G401 (cell line): ENCODE results near the gene ARHGEF37. TPM values are rescaled to one million over a fixed set of nuclear protein-coding genes. Genes with fewer than 3 reads are reported as not detected.
A peak's percentile ranks its signal among the peaks of the same experiment; 100 is the strongest.

Experiments used
- DNase-seq: peaks from one replicate; pipeline ENCODE4 v3.0.0-alpha.2; 2015; ENCODE audit warnings: low spot score
- in situ Hi-C: cut with HindIII; loops from 2 replicates; pipeline ENCODE4 v1.10.0; 2016; ENCODE audit warnings: low sequenced_read_pairs, mixed read lengths
- total RNA-seq: library from RNA; depleted of rRNA; stranded (reverse); fragments of >200 nt; shearing (Covaris generic); gene quantifications from 2 replicates; pipeline ENCODE4 v1.2.3, GENCODE V29; 2014

The ARHGEF37 gene
- total RNA-seq, 1 experiment from 2014 or later, result not detected

GRCh38 chr5:149618581-149619248 is 37.4 kb downstream of the ARHGEF37 start:
- DNase-seq, result peak; percentile 91

GRCh38 chr5:149621415-149622098 is 40.3 kb downstream of the ARHGEF37 start:
- in situ Hi-C loops, result no loop called here
- DNase-seq, result peak; percentile 60

More at GRCh38 chr5:149618581-149619248, 37.4 kb downstream of the ARHGEF37 start:
- in situ Hi-C loops, result no loop called here

- no peak for DNase-seq
- in situ Hi-C loops, result no loop called here
Measured at GRCh38 chr5:149622466-149622865, 41.2 kb downstream of the ARHGEF37 start.

- DNase-seq, result no peak
Measured at GRCh38 chr5:149623473-149623872, 42.2 kb downstream of the ARHGEF37 start.

DNA sequence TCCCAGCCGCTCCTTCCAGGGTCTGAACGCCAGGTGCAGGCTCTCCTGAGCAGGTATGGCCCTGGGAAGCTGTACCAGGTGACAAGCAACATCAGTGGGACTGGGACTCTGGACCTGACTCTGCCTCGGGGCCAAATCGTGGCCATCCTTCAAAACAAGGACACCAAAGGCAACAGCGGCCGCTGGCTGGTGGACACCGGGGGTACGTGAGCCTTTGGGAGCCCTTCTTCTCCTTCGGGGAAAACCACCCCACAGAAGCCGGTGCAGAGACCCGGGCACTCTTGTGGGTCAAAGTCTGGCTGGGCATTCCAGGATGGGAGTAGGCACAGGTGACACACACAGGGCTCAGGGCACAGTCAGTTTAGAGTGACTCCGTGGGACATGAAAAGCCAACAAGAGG is 45.8 kb downstream of the ARHGEF37 start:
- no peak for DNase-seq
- in situ Hi-C loops, result loop anchor here (25.0 kb wide), 1 partner anchor 360 kb away; no protein-coding TSS in a partner anchor

More at GRCh38 chr5:149623473-149623872, 42.2 kb downstream of the ARHGEF37 start:
- in situ Hi-C loops, result no loop called here

DNA sequence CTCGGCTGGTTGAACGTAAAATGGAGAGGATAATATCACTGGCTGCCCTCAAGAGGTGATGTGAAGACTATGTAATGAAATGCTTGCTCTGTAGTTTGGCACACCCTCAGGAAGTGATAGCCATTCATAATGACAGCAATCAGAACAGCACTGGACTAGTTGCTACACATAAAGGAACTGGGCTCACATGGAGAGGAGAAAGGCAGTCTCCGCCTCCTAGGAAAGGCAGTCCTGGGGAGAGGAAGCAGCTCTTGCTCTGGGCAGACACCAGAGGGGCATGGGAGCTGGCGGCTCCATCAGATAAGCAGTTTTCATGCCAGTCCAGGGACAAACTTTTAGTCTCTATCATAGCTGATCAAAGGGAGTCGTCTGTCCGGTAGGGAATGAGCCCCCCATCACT is 46.9 kb downstream of the ARHGEF37 start:
- in situ Hi-C loops, result loop anchor here (25.0 kb wide), 1 partner anchor 359 kb away; no protein-coding TSS in a partner anchor
- DNase-seq, result no peak

- no peak for DNase-seq
- in situ Hi-C loops, result loop anchor here (25.0 kb wide), 1 partner anchor 358 kb away; no protein-coding TSS in a partner anchor
Measured at GRCh38 chr5:149628846-149629388, 47.6 kb downstream of the ARHGEF37 start.

DNA sequence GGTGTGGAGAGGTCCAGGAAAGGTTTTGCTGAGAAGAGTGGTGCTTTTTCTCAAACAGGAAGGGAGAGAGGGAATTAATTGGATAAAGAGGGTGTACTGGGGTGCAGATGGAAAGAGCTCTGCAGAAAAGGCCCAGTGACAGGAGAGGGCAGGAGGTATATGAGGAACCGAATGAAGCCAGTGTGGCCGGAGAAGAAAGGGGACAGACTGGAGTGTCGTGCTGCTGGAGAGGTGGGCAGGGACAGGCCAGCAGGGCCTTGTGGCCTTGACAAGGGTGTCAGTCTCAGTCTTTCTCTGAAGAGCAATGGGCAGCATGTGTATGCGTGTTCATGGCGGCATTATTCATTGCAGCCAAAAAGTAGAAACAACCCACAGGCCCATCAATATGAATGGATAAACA is 48.1 kb downstream of the ARHGEF37 start:
- in situ Hi-C loops, result loop anchor here (25.0 kb wide), 1 partner anchor 358 kb away; no protein-coding TSS in a partner anchor
- DNase-seq, result no peak

DNA sequence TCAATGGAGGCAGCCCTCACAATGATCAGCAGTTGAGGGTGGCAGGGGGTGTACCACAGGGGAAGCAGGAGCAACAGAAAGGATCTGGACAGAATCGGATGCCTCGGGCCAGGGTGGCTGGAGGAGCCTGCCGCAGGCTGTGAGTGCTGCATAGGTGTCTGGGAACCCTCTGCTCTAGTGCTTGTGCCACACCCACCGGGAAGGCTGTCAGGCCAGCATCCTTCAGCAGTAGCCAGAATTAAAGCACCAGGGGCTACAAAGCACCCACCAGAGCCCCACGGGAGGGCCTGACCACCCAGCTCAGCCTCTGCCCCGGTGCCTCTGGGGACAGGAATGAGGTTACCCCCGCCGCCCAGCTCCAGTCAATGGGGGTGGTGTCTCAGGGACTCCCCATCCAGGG is 49.0 kb downstream of the ARHGEF37 start:
- DNase-seq, result no peak
- in situ Hi-C loops, result loop anchor here (25.0 kb wide), 1 partner anchor 357 kb away; no protein-coding TSS in a partner anchor

GRCh38 chr5:149631506-149631905 is 50.2 kb downstream of the ARHGEF37 start:
- in situ Hi-C loops, result loop anchor here (25.0 kb wide), 1 partner anchor 356 kb away; no protein-coding TSS in a partner anchor
- no peak for DNase-seq

DNA sequence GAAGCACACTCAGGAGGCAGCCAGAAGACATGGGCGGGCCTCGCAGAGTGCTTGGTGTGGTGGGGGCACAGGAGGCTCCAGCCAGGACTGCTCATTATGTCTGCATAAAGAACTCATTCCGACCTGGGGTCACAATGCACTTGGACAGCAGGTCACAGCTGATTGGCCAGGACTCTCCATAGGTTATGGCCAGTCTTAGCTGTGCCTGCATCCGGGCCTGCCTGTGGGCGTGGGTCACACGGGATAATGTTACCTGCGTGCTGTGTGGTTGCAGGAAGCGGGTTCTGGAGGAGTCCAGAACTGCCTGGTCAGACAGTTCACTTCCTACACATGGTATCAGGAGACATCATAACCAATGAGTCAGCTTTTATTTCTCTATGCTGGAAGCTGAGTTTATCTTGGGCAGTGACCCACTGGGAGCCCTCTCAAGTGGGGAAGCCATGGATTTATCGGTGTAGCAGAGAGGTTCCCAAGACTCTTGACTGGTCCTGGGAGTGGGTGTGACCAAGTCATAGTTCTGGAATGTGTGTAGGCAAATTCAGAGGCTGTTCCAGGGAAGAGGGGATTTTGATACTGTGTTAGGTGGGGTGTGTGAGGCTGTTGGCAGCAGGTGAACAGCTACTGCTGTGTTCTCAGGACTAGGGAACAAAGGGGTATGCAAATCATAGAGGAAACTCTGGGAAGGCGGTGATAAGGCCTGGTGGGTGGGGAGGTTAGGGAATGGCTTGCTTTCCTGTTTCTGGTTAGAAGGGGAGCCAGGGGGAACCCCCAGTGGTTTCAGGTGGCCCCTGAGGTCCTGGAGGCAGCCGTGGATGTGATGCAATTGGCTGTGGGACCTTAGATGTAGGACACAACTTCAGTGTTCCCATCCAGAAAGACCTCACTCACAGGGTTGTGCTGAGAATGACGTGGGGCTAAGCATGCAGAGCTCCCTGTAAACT is 51.3 kb downstream of the ARHGEF37 start:
- in situ Hi-C loops, result loop anchor here (25.0 kb wide), 1 partner anchor 355 kb away; no protein-coding TSS in a partner anchor
- DNase-seq, result no peak

DNA sequence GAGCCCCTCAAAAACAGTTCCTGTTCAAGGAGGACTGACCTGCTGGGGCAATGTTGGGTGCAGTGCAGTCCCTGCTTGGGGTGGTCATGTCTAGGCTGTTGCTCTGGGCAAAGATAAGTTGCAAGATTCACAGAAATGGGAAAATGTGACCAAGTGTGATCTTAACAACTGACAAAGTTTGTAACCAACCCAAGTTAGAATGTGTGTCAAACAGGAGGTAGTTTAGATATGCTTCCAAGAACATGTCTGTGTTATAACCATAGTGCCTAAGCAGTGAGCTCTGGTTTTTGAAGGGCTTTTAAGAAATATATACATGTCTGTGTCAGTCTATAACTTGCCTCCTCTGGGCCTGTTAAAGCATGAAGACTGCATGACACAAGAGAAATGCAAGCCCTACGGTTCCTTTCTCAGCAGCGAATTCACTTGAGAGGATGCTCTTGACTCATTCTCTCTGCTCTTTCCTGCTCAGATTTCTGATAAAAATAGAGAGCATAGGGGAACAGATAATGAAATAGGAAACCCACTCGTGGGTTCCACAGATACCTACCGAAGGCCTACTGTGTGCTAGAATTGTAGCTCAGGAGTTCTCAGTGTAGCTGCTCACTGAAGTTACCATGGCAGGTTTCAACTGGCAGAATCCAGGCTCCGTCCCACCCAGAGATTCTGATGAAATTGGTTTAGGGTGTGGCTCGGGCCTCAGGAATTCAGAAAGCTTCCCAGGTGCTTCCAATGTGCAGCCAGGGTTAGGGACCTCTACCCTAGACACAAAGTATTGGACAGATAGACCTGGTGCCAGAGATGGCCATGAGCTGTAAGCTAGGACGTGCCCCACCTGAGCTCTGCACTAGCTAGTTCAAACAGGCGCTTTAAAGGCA is 52.4 kb downstream of the ARHGEF37 start:
- in situ Hi-C loops, result loop anchor here (25.0 kb wide), 1 partner anchor 354 kb away; no protein-coding TSS in a partner anchor
- DNase-seq, result no peak

DNA sequence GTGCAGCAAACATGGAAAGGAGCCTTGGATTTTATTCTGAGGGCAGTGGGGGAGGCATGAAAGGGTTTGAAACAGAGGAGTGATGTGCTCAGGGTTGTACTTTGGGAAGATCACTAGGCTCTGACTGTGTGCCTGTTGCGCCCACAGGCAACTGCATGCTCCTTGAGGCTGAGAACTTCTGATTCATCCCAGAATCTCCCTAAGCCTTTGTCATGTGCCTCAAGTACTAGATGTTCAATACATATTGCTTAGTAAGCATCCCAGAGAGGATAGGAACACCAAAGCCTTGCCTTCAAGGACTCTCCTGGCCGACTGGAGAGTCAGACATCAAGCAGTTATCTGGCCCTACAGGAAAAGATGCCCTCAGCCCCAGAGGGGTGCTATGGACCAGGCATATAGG is 54.1 kb downstream of the ARHGEF37 start:
- in situ Hi-C loops, result loop anchor here (25.0 kb wide), 1 partner anchor 352 kb away; no protein-coding TSS in a partner anchor
- no peak for DNase-seq

GRCh38 chr5:149636191-149636860 is 55.0 kb downstream of the ARHGEF37 start:
- in situ Hi-C loops, result loop anchor here (25.0 kb wide), 1 partner anchor 351 kb away; no protein-coding TSS in a partner anchor

DNA sequence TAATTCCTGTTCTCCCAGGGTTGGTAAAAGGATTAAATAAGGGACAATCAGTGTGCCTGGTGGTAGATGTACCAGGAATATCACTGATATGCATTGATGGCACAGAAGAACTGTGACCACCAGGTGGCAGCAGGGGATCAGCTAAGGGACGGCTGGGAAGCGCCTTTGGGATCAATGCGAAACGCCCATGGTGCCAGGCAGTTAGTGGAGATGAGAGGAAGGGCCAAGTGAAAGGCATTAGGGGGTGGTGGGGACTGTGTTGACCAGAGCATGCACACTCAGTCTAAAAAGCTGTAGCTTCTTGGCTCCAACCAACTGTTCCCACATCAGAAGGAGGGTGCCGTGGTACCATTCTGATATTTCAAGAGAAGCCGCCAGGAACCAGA is 55.6 kb downstream of the ARHGEF37 start:
- in situ Hi-C loops, result loop anchor here (25.0 kb wide), 1 partner anchor 350 kb away; no protein-coding TSS in a partner anchor

More at GRCh38 chr5:149636191-149636860, 55.0 kb downstream of the ARHGEF37 start:
- DNase-seq, result no peak

DNA sequence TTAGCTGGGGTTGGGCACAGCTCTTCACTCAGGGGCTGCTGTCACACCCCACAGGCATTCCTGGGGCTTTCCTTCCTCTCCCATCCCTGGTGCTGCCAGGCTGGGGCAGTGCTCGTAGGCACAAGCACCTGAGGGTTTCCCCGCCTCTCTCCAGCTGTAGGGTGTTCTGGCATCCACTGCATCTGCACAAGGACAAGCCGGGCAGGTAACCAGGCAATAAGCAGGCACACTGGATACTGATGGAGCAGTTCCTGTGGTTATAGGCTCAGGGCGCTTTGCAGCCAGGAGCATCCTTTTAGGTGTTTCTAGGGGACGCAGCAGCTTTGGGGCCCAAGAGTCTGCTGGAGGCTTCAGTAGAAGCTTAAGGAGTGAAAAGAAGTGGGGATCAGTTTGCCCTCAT is 56.8 kb downstream of the ARHGEF37 start:
- in situ Hi-C loops, result loop anchor here (25.0 kb wide), 1 partner anchor 349 kb away; no protein-coding TSS in a partner anchor

More for the DNA sequence above, 55.6 kb downstream of the ARHGEF37 start:
- DNase-seq, result peak; percentile 85

More for the DNA sequence above, 56.8 kb downstream of the ARHGEF37 start:
- no peak for DNase-seq
